HTR-8/SVneo (cell line): ENCODE data around the gene RHBDL1.

Experiments used
- DNase-seq: peaks from one replicate; pipeline ENCODE4 v3.0.0; 2011; ENCODE audit warnings: low spot score, mixed read lengths; ENCODE audit not compliant: insufficient read length
- FAIRE-seq: peaks from 2 replicates; lab custom pipeline; 2011; peaks lifted over from hg19 to GRCh38; lab: Jason Lieb, UNC

Gene RHBDL1

DNA sequence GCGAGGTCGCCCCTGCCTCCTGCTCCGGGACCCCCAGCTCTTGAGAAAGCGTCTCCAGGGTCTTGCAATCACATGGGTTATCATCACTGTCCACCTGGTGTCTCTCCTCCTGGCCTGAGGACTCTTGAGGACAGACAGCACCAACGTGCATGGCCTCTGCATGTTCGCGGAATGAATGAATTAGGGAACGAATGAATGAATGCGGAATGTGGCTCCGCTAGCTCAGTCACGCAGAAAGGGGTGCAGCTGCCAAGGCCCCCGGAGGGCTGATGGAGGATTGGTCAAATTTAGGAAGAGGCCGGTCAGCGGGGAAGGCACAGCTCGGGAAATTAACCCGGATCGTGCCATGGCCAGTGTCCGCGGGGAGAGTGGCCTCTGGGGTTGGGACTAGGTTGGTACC is 26.9 kb downstream of the RHBDL1 start:
- no peak for FAIRE-seq
- DNase-seq: no peak

DNA sequence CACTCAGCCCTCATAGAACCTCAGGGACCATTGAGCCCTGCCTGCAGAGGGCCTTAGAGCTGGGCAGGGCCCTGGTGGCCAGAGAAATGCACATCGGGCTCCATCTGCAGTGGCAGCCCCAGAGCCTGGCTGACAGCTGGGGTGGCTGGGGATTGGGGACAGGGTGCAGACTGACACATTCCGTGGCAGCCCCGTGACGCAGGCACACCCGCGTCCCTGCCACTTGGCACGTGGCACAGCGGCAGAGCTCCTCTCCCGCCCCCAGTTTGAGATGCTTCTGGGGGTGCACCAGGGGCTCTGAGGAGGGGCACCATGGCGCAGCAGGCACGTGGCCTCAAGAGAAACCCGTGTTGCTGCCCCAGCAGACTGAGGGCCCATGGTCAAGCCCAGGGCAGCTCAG is 27.9 kb downstream of the RHBDL1 start:
- FAIRE-seq: no peak
- no peak for DNase-seq

DNA sequence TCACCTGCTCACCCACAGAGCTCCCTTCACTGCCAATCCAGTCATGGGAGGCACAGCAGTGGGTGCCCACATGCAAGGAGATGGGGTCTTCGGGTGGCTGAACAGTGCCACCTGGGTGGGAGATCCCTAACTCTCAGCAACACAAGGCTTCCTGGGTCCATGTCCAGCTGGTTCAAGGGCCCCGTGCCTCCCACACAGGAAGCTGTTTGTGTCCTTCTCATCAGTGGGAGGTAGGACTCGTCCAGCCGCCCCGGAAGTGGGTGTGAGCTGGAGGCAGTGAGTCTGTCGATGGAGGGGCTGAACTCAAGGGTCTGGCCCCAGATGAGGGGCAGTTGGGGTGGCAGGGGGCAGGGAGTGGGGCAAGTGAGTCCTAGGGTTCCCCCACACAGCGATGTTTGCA is 28.6 kb downstream of the RHBDL1 start:
- FAIRE-seq: no peak

DNA sequence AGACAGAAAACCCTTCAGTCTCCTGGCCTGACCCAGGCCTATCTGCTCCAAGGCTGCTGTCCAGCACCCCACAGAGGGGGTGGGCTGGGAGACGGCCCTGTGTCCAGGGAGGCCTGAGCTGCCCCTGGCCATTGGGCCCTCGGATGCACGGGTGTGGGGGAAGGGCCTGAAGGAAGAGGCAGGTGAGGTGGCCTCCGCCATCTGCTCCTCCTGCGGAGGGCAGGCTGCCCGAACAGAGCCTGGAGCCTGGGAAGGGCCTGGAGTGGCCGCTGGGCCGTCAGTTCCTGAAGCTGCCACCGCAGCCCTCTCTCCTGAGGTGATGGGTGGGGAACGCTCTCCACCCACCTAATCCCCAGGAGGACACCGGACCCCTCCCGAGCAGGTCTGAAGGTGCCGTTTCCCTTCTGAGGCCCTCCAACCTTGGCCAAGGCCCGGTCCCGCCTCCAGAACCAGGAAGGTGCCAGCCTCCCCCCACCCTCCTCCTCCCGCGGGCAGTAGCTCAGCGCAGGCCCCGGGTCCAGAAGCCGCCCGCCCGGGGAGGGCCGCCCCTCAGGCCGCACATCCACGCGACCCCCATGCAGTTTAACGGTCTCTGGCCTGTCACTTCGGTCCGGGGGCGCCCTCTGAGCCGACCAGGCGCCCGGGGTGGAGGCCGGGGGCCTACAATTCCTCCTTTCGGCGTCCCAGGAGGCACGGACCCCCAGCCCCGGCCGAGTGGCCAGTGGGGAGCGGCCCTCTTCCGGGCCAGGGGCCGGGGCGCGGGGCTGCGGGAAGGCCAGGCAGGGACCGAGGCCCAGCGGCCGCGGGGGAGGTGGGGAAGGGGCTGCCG is 29.3 kb downstream of the RHBDL1 start:
- no peak for DNase-seq
- FAIRE-seq: no peak

More for the DNA sequence above, 28.6 kb downstream of the RHBDL1 start:
- DNase-seq: no peak

DNA sequence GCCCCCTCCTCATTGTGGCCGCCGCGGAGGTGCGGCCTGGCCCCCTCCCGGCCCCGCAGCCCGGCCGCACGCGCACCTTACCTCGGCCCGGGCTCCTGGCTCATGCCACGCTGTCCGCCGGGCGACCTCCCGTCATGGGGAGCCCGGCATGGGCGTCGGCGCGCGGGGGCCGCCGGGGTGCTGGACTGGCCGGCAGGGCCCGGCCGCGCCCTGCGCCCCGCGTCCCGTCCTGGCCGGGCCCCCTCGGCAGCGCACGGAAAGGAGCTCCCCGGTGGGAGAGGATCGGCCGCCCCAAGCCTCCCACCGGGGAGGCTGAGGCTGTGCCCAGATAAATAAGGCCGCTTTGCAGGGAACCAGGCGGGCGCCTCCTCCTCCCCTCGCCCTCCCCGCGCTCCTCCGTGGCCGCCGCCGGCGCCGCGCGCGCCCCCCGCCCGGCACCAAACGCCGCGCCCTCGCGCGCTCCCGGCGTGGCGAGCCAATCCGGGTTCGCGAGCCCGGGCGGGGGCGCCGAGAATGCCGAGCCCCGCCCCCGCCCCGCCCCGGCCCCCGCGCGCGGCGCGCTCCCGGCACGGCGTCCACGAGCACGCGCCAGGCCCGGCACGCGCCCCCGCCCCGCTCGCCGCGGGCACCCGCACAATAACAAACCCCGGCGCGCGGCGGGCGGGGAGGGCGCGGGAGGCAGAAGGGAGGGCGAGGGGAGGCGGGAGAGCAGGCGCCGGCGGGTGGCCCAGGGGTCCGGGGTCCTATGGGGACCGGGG is 30.1 kb downstream of the RHBDL1 start, which contains the start of gene FBXL16:
FBXL16 (minus strand) TSS at position 371 of the 758 bp plus-strand sequence. CDS start 8,396 bp downstream, outside the sequence.
- DNase-seq (peak; percentile 71), FAIRE-seq (peak; percentile 72)

DNA sequence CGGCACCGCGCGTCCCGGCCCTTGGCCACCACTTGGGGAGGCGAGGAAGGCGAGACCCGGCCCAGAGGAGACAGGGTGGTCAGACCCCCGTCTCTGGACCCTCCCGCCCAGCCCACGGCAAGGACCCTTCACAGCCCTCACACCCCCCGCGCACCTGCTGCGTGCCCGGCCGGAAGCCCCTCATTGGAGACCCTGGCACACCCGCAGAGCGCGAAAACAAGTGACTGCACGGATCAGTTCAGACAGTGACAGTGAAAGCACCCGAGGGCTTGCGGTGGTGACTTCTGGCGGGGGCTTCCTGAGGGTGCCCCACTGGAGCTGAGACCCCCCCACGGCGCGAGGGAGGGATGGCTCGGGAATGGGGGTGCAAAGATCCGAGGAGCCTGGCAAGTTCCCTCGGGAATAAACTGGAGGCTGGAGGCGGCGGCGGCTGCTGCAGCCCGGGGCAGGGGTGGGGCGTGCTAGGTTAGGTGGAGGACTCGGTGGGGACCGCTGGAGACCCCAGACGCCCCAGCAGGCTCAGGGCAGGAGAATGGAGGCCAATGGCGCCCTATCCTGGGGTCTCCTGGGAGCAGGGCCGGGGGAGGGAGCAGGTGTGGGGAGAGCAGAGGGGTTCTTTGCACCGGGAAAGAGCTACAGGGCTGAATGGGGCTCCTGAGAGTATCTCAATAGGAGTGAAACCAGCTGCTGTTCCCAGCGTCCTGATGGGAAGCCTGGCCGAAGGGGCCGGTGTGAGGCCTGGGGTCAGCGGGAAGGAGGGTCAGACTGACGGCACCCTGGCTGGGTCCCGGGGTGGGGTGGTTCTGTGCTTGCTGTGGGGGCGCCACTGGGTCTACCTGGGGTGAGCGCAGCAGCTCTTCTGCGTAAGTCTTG is 31.0 kb downstream of the RHBDL1 start:
- DNase-seq: no peak
- no peak for FAIRE-seq

DNA sequence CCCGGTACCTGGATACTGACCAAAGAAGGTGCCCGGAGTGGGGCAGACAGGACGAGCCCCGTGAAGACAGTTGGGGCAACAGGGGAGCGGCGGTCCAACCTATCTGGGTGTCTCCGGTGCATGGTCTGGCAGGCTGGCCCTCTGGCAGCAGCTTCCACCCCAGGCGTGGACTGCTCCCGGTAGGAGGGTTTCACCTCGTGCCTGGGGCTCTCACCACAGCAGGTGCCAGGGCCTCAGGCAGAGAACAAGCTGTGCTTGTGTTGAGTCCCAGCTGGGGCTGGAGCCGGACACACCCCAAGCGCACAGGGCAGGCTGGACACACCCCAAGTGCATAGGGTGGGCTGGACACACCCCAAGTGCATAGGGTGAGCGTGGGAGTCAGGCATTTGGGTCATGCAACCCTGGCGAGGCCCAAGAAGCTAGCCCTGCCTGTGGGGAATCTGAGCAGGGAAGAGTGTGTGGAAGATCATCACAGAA is 31.6 kb downstream of the RHBDL1 start:
- FAIRE-seq (no peak), DNase-seq (no peak)

DNA sequence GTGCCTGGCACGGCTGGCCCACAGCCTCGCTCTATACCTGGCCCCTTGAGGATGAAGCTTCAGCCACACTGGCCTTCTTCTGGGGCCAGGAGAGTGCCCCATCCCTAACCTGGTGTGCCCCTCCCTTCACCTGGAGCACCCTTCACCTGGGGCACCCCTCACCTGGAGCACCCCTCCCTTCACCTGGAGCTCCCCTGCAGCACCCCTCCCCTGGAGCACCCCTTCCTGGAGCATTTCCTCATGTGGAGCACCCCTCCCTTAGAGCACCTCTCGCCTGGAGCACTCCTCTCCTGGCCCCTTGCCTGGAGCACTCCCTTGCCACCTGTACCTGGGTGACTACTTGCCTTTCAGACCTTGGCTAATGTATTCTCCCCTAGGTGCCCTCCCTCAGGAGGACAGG is 32.5 kb downstream of the RHBDL1 start:
- no peak for DNase-seq
- no peak for FAIRE-seq

DNA sequence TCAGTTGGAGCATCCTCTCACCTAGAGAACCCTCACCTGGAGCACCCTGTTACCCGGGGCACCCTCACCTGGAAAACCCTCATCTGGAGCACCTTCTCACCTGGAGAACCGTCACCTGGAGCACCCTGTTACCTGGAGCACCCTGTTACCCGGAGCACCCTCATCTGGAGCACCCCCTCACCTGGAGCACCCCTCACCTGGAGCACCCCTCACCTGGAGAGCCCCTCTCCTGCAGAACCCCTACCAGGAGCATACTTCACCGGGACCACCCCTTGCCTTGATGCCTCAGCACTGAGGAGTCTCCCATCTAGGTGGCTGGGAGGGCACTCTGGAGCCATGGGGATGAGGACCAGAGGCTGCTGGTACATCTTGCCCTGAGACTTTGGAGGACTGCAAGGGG is 33.5 kb downstream of the RHBDL1 start:
- FAIRE-seq (no peak), DNase-seq (no peak)

DNA sequence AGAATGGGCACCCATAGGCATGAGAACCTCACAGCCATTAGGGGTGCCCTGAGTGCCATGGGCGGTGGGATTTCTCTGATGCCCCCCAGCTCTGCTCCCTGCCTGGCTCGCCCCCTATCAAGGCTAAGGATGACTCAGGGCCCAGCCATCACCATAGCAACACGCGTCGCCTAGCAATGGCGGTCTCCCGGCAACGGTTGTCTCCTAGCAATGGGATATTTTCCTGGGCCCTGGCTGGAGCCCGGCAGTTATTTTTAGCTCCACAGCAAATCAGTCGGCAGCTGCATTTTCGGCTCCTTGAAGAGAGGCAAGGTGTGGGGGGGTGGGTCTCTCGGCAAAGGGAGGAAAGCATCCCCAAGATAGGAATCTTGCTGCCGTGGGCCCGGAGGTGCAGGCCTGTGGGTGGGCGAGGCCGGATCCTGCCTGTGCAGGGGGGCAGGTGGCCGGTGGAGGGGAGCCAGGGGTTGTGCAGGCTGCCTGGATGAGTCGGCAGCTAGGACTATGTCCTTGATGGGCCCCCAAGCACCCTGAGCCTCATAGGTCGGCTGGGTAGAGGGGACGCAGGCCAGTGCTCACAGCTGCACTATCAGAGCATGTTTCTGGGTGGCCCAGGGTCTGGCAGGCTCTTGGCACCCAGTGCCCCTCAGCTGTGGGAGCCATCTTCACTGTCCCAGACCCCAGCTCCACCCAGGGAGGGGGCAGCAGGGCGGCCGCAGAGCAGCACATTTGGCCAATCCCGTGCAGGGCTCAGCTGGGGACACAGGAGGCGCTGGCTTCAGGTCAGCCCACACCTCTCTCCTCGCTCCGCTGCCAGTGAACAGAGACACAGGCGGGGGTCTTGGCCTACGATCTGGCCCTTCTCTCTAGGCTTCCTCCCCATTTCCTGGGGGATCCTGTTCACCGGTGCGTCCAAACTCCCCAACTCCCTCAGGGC is 34.4 kb downstream of the RHBDL1 start:
- FAIRE-seq (no peak), DNase-seq (no peak)

DNA sequence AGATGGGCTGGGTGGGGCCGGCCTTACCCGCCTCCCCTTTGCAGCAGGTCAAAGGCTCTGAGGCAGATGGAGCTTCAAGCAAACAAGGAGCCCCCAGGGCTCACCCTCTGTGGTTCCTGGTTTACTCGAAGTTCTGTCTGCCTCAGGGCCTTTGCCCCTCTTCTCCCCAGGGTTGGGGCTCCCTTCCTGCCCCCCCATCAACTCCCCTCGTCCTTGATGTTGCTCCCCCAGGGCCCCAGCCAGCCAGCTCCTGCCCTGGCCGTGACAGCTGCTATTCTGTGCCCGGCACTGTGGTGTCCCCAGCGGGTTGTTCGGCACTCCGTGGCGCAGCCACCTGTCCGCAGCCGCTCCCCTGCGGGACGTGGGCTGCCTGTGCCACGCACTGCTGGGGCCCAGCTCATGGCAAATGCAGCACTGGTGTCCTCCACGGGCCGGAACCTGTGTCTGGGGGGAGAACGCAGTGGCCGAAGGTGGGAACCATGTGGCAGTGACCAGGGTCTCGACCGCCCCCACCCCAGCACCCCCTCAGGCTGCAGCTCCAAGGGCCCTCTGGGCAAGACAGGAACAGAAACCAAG is 35.1 kb downstream of the RHBDL1 start:
- FAIRE-seq: no peak
- DNase-seq: no peak

DNA sequence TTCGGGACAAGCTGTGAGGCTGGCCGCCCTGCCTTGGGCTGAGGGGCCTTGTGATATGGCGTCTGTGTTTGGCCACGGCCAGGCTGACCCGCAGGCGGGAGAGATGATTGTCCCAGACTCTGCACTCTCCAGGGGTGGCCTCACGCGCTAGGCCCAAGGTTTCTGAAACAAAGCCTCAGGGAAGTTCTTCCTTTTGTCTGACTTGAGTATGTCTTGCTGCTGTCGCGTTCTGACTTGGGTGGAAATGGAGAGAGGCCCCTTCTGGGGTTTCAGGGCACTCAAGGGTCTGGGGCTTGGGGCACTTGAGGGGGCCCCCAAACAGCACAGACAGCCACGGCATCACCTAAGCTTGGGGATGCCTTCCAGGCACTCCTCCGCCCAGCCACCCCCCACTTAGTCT is 35.6 kb downstream of the RHBDL1 start:
- no peak for DNase-seq
- FAIRE-seq: no peak

DNA sequence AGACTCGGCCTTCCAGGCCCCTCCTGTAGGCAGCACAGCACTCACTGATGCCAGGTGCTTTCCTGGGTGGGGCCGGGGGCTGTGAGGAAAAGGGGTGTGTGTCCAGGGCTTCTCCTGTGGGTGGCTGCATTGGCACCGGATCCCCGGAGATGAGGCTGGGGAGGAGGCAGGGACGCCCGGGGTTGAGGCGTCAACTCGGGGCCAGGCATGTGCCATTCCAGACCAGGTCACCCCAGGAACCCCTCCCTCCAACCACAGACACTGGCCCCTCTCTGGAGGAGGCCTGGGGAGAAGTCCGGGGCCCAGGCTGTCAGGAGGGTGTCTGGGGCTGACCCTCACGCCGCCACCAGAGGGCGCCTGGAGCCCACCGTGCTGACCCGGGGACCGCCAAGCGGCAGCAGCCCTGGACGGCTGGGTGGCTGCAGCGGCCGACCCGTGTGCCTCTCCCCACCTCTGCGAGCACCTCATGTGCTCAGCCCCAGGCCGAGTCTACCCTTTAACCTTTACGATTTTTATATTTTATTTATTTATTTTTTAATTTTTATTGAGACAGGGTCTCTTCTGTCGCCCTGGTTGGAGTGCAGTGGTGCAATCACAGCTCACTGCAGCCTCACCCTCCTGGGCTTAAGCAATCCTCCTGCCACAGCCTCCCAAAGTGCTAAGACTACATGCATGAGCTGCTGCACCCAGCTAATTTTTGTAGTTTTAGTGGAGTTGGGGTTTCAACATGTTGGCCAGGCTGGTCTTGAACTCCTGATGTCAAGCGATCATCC is 36.3 kb downstream of the RHBDL1 start:
- FAIRE-seq (no peak), DNase-seq (peak; percentile 84)

DNA sequence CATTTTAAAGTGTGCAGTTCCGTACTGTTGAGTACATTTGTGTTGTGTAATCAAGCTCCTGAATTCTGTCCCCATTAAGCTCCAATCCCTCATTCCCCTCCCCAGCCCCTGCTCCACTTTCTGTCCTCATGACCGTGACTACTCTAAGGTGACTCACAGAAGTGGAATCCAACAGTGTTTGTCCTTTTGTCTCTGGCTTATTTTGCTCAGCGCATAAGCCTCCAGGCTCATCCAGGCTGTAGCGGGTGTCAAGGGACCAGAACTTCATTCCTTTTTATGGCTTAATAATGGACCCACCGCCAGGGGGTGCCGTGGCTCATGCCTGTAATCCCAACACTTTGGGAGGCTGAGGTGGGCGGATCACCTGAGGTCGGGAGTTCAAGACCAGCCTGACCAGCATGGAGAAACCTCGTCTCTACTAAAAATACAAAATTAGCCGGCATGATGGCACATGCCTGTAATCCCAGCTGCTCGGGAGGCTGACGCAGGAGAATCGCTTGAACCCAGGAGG is 37.3 kb downstream of the RHBDL1 start:
- FAIRE-seq: peak; percentile 36
- DNase-seq: peak; percentile 70

DNA sequence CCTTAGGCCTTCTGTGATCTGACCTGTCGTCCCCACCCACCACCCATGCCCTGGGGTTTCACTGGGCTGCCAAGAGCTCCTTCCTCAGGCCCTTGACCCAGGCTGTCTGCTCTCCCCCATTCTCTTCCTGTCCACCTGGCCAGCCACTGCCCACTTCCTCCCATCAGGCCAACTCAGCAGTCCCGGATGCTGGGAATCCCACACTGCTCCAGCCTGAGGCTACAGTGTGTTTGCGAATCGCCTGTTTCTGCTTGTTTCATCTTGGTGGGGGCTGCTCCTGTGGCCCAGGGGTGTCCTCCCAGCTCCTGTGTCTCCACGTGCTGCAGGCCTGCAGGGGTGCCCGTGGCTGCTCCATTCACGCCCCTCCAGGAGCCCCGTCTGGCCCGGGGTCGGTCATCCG is 38.6 kb downstream of the RHBDL1 start:
- FAIRE-seq (peak; percentile 77), DNase-seq (no peak)

DNA sequence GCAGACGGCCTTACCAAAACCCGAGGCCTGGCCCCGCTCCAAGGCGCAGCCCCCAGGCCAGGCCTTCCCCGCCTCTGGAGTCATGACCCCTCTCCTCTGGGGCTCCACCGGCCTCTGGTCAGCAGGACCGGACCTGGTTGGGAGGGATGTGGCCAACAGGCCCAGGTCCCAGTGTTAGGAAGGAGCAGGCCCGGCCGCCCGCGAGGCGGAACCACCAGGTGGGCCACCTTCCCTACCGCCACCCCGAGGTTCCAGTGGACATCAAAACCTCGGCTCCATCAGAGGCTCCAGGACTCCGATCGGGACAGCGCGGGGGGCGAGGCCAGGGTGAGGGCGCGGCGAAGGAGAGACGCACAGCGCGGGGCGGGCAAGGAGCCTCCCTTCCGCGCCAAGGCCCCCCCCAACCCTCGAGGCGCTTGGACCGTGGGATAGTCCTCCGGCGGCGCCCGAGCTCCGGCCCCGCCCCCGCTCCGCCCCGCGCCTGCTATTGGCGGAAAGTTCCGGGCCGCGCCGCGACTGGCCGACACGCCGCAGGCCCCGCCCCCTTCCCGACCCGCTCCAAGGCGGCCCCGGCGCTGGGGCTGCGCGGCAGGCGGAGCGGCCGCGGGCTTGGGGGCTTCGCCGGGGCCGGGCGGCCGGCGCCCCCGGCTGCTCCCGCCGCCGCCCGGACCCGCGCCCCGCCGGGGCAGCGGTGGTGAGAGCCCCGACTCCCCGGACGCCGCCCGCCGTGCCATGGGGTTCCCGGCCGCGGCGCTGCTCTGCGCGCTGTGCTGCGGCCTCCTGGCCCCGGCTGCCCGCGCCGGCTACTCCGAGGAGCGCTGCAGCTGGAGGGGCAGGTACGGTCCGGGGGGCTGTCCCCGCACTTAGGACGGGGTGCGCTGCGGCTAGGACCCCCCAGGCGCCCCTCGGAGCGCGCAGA is 39.3 kb downstream of the RHBDL1 start, which contains the start of gene METRN:
METRN (plus strand) TSS at position 561 of the 919 bp plus-strand sequence; CDS start at position 733, 172 bp downstream.
- FAIRE-seq: peak; percentile 87
- peak; percentile 84 for DNase-seq
